ENCODE data around the gene SDSL. TPM values are rescaled to one million over a fixed set of nuclear protein-coding genes. Genes with fewer than 3 reads are reported as not detected.

Gene SDSL
- total RNA-seq, 2 donors from 2014 or later = 14.2 to 35.2 TPM

GRCh38 chr12:113392520-113392919 lies 29.7 kb upstream of the SDSL start:
- TF ChIP-seq, protein P1, sequence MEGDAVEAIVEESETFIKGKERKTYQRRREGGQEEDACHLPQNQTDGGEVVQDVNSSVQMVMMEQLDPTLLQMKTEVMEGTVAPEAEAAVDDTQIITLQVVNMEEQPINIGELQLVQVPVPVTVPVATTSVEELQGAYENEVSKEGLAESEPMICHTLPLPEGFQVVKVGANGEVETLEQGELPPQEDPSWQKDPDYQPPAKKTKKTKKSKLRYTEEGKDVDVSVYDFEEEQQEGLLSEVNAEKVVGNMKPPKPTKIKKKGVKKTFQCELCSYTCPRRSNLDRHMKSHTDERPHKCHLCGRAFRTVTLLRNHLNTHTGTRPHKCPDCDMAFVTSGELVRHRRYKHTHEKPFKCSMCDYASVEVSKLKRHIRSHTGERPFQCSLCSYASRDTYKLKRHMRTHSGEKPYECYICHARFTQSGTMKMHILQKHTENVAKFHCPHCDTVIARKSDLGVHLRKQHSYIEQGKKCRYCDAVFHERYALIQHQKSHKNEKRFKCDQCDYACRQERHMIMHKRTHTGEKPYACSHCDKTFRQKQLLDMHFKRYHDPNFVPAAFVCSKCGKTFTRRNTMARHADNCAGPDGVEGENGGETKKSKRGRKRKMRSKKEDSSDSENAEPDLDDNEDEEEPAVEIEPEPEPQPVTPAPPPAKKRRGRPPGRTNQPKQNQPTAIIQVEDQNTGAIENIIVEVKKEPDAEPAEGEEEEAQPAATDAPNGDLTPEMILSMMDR (IDR thresholded peaks at IDR 0.05) = no peak
- Histone ChIP-seq H3K4me1 (no peaks in the 10 kb centered on the region), H3K36me3 (no peaks in the 10 kb centered on the region), H3K9ac (ENCODE audit: low read depth in 2 of 2, low read length in 2 of 2) (no peak overlapping the region), H3K9me3 (no peaks in the 10 kb centered on the region), H3K4me3 (no peak overlapping the region), H3K27ac (no peak overlapping the region), H3K27me3 (no peaks in the 10 kb centered on the region)
- DNase-seq = no peak
- intact Hi-C loops (cut with DNase I) = no loop called here

DNA sequence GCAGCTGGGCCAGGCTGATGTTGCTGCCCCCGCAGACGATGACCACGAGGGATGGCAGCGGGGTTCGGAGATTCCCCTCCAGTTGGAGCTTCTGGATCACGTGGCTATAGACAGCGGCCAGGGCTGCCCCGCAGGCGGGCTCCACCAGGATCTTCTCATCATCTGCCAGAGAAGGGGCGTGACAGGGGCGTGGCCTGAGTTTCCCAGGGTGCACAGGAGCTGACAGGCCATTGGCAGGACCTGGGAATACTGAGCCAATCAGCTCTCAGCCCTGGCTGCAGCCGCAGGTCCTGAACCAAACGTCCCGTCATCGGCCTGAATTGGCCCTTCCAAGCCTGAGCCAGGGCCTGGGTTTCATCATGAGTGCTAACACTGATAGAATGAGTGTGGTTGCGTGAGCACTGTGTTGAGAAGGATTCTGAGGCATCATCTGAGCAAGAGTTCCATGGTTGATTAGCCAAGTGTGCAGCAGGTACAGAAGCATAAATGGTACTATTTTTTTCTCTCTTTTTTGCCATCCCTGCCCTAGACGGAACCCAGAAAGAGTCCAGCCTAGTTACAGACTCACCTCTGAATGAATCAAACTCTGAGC lies 29.1 kb upstream of the SDSL start:
- H3K27ac ChIP-seq = no peak overlapping the region
- peak; percentile 24 for DNase-seq
- intact Hi-C loops (cut with DNase I) = no loop called here
- H3K36me3 ChIP-seq = no peaks in the 10 kb centered on the region
- H3K27me3 ChIP-seq = no peaks in the 10 kb centered on the region
- H3K4me1 ChIP-seq = no peaks in the 10 kb centered on the region
- H3K9ac ChIP-seq (ENCODE audit: low read depth in 2 of 2, low read length in 2 of 2) = no peak overlapping the region
- TF ChIP-seq, protein P1 (IDR thresholded peaks at IDR 0.05) = no peak
- H3K9me3 ChIP-seq = no peaks in the 10 kb centered on the region
- no peak overlapping the region for H3K4me3 ChIP-seq

- Histone ChIP-seq H3K9ac (ENCODE audit: low read depth in 2 of 2, low read length in 2 of 2) (no peak overlapping the region), H3K36me3 (no peaks in the 10 kb centered on the region), H3K27me3 (no peaks in the 10 kb centered on the region), H3K4me3 (no peak overlapping the region), H3K27ac (no peak overlapping the region), H3K9me3 (no peaks in the 10 kb centered on the region), H3K4me1 (no peaks in the 10 kb centered on the region)
- intact Hi-C loops (cut with DNase I) = no loop called here
- DNase-seq = no peak
- TF ChIP-seq, protein P1 (IDR thresholded peaks at IDR 0.05) = no peak
These were observed 28.4 kb upstream of the SDSL start for GRCh38 chr12:113393749-113394148.

DNA sequence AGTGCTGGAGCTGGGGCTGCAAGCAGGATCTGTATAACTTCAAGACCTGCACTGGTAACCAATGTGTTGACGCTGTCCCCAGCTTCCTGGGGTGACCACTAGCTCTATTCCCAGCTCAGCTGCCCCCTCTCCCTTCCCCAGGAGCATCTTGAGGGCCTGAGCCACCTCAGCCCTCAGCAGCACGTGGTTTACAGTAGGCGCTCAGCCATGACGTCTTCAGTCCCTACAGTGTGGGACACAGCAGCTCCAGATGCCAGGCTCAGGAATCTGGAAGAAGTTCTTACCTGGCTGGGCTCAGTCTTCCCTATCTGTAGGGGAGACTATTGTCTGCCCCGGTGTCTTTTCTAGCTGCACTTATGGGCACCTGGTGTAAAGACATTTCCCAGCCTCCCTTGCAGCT lies 27.1 kb upstream of the SDSL start:
- intact Hi-C loops (cut with DNase I) = no loop called here
- DNase-seq = no peak
- H3K27ac ChIP-seq = no peak overlapping the region
- H3K4me1 ChIP-seq = no peaks in the 10 kb centered on the region
- no peaks in the 10 kb centered on the region for H3K27me3 ChIP-seq
- no peaks in the 10 kb centered on the region for H3K36me3 ChIP-seq
- no peak overlapping the region for H3K9ac ChIP-seq (ENCODE audit: low read depth in 2 of 2, low read length in 2 of 2)
- no peak overlapping the region for H3K4me3 ChIP-seq
- TF ChIP-seq, protein P1 (IDR thresholded peaks at IDR 0.05) = no peak
- H3K9me3 ChIP-seq = no peaks in the 10 kb centered on the region

- H3K27ac ChIP-seq = no peak overlapping the region
- intact Hi-C loops (cut with DNase I) = no loop called here
- no peak overlapping the region for H3K9ac ChIP-seq (ENCODE audit: low read depth in 2 of 2, low read length in 2 of 2)
- TF ChIP-seq, protein P1 (IDR thresholded peaks at IDR 0.05) = no peak
- no peaks in the 10 kb centered on the region for H3K9me3 ChIP-seq
- no peaks in the 10 kb centered on the region for H3K4me1 ChIP-seq
- H3K27me3 ChIP-seq = no peaks in the 10 kb centered on the region
- H3K36me3 ChIP-seq = no peaks in the 10 kb centered on the region
- no peak for DNase-seq
- no peak overlapping the region for H3K4me3 ChIP-seq
These were observed 26.0 kb upstream of the SDSL start for GRCh38 chr12:113396200-113396599.

All from colonic mucosa (tissue), 4 donors.